Measurements from ENCODE around the gene SUPT5H.

Gene SUPT5H

DNA sequence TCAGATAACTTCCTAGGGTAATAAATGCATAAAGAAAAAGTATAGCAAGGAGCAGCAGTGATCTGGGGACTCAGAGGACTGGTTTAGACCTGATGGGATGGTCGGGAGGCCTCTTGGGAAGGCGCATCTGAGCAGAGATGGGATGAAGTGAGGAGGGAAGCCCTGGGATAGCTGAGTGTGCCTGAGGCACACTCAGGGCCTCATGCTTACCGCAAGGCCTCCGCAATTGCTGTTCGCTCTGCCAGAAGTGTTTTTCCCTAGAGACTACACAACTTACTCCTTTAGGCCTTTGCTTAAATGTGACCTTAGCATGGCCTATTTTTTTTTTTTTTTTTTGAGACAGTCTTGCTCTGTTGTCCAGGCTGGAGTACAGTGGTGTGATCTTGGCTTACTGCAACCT is 49.3 kb downstream of the SUPT5H start:
- H3K36me3 ChIP-seq, result peaks cover 19% of the 10 kb centered on the region
- TF ChIP-seq, protein P1, sequence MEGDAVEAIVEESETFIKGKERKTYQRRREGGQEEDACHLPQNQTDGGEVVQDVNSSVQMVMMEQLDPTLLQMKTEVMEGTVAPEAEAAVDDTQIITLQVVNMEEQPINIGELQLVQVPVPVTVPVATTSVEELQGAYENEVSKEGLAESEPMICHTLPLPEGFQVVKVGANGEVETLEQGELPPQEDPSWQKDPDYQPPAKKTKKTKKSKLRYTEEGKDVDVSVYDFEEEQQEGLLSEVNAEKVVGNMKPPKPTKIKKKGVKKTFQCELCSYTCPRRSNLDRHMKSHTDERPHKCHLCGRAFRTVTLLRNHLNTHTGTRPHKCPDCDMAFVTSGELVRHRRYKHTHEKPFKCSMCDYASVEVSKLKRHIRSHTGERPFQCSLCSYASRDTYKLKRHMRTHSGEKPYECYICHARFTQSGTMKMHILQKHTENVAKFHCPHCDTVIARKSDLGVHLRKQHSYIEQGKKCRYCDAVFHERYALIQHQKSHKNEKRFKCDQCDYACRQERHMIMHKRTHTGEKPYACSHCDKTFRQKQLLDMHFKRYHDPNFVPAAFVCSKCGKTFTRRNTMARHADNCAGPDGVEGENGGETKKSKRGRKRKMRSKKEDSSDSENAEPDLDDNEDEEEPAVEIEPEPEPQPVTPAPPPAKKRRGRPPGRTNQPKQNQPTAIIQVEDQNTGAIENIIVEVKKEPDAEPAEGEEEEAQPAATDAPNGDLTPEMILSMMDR (IDR thresholded peaks at IDR 0.05; ENCODE audit: low read depth, low read length), result no peak
- no peaks in the 10 kb centered on the region for H3K27me3 ChIP-seq
- no peak overlapping the region for H3K4me3 ChIP-seq (ENCODE audit: low read depth, low read length)
- no peak for DNase-seq
- 0 out of 2 replicates have a peak, but pooled peaks cover 5% of the 10 kb centered on the region for H3K4me1 ChIP-seq
- H3K9me3 ChIP-seq, result no peaks in the 10 kb centered on the region

DNA sequence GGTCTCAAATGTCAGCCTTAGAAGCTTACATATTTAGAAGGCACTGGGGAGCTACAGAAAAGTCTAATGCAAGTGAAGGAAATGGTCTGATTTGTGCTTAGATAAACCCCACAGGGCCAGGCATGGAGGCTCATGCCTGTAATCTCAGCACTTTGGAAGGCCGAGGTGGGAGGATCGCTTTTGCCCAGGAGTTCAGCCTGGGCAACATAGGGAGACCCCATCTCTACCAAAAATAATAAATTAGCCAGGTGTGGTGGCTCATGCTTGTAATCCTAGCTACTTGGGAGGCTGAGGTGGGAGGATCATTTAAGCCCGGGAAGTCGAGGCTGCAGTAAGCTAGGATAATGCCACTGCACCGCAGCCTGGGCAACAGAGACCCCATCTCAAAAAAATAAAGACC is 50.7 kb downstream of the SUPT5H start:
- TF ChIP-seq, protein P1 (IDR thresholded peaks at IDR 0.05; ENCODE audit: low read depth, low read length), result no peak
- H3K4me3 ChIP-seq (ENCODE audit: low read depth, low read length), result no peak overlapping the region
- H3K4me1 ChIP-seq, result 0 out of 2 replicates have a peak, but pooled peaks cover 5% of the 10 kb centered on the region
- H3K36me3 ChIP-seq, result peaks cover 9% of the 10 kb centered on the region
- no peak for DNase-seq
- H3K9me3 ChIP-seq, result no peaks in the 10 kb centered on the region
- no peaks in the 10 kb centered on the region for H3K27me3 ChIP-seq

DNA sequence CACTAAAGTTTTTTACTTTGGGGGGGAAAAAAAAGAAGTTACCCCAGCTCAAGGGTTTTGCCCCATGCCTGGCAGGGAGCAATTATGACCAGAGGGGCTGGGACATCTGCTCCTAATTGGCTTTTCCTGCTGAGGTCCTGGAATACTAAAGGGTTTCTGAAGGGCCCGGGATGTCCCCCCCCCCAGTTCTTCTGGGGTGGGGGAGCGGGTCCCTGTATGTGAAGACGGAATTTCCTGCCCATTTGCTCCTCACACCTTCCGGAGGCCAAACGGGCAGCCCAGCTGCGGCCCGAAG is 52.3 kb downstream of the SUPT5H start:
- TF ChIP-seq, protein P1 (IDR thresholded peaks at IDR 0.05; ENCODE audit: low read depth, low read length), result no peak
- Histone ChIP-seq H3K36me3 (peaks cover 8% of the 10 kb centered on the region), H3K4me1 (0 out of 2 replicates have a peak, but pooled peaks cover 5% of the 10 kb centered on the region), H3K9me3 (no peaks in the 10 kb centered on the region), H3K27me3 (no peaks in the 10 kb centered on the region), H3K4me3 (ENCODE audit: low read depth, low read length) (peak overlapping the region; percentile 76)
- no peak for DNase-seq

DNA sequence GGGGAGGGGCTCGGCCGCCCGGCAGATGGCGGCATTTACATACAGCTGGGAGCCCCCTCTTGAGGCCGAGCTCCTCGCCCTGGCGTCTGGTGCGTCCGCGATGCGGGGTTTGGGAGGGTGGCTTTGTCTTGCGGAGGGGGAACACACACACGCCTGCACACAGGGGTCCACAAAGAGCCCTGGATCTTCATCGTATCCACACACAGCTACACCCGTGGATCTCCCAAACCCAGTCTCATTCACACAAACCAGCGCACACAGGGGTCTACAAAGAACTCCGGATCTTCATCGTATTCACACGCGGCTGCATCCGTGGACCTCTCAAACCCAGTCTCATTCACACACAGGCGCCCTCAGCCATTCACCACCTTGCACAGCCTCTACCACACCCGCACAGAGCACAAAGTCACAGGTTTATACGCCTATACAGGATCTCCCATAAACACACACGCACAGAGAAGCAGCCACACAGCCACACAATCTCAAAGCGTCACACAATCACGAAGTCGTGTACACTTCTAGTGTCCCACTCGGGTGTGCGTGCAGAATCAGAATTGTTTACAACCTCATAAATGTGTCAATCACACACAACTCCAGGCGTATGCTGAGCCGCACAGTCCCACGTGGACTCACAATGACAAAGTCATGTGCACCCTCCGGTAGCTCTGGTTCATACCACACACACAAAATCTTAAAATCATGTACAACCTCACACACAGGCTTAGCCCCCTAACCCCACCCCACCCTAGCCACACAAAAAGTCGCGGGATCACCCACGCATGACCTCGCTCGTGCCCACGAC is 52.8 kb downstream of the SUPT5H start:
- no peaks in the 10 kb centered on the region for H3K27me3 ChIP-seq
- TF ChIP-seq, protein P1 (IDR thresholded peaks at IDR 0.05; ENCODE audit: low read depth, low read length), result peak; percentile 46
- peak overlapping the region; percentile 76 for H3K4me3 ChIP-seq (ENCODE audit: low read depth, low read length)
- 0 out of 2 replicates have a peak, but pooled peaks cover 5% of the 10 kb centered on the region for H3K4me1 ChIP-seq
- peak; percentile 93 for DNase-seq
- no peaks in the 10 kb centered on the region for H3K9me3 ChIP-seq
- peaks cover 8% of the 10 kb centered on the region for H3K36me3 ChIP-seq

DNA sequence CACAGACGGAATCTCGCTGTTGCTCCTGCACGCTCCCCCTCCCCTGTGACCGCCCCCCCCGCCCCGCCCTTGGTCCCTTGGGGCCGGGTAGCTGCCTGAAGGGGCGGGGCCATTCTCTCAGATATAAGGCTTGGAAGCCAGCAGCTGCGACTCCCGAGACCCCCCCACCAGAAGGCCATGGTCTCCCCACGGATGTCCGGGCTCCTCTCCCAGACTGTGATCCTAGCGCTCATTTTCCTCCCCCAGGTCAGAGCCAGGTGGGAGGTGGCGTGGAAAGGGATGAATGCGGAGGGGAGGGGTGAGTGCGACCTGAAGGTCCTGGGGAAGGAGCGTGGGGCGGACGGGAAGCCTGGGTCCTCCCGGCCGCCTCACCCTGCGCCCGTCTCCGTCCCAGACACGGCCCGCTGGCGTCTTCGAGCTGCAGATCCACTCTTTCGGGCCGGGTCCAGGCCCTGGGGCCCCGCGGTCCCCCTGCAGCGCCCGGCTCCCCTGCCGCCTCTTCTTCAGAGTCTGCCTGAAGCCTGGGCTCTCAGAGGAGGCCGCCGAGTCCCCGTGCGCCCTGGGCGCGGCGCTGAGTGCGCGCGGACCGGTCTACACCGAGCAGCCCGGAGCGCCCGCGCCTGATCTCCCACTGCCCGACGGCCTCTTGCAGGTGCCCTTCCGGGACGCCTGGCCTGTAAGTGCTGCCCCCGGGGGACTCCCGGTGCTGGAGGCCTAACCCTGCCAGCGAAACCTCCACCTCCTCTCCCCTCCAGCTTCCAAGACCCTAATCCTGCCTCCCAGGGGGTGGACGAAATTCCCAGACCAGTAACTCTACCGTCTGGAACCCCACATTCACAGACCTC is 53.6 kb downstream of the SUPT5H start, which contains the start of gene DLL3:
Gene DLL3, plus strand, starts transcription at position 150 of the 845 bp plus-strand sequence. Its CDS starts 28 bp downstream, at position 178.
- Histone ChIP-seq H3K4me1 (0 out of 2 replicates have a peak, but pooled peaks cover 5% of the 10 kb centered on the region), H3K4me3 (ENCODE audit: low read depth, low read length) (peak within 1 kb of the TSS; percentile 76), H3K27me3 (no peaks in the 10 kb centered on the region), H3K36me3 (peaks cover 8% of the 10 kb centered on the region), H3K9me3 (no peaks in the 10 kb centered on the region)
- DNase-seq, result peak; percentile 89
- TF ChIP-seq, protein P1 (IDR thresholded peaks at IDR 0.05; ENCODE audit: low read depth, low read length), result no peak

Measured in BE2C (cell line).